GM21360 (cell line): Measurements from ENCODE around the gene SEC22C.

Experiments
- ATAC-seq: cut with Tn5 transposase; IDR thresholded peaks from one replicate; pipeline ENCODE4 v1.9.1; 2021; ENCODE audit warnings: mild to moderate bottlenecking, moderate library complexity; ENCODE audit not compliant: unreplicated experiment

The SEC22C gene

GRCh38 chr3:42501321-42501680 is 80.5 kb downstream of the SEC22C start:
- ATAC-seq, result no peak

GRCh38 chr3:42500909-42501308 is 80.9 kb downstream of the SEC22C start:
- ATAC-seq, result no peak

GRCh38 chr3:42500091-42500490 is 81.7 kb downstream of the SEC22C start:
- ATAC-seq, result no peak

- no peak for ATAC-seq
Measured at GRCh38 chr3:42499478-42499871, 82.3 kb downstream of the SEC22C start.

GRCh38 chr3:42498791-42499477 is 82.8 kb downstream of the SEC22C start:
- no peak for ATAC-seq

- no peak for ATAC-seq
Measured at GRCh38 chr3:42498034-42498433, 83.7 kb downstream of the SEC22C start.
